NB4 (cell line): Measurements from ENCODE around the gene INVS.

Experiments
- POLR2A ChIP-seq: IDR thresholded peaks from 2 replicates; pipeline ENCODE4 v1.6.1; 2011; ENCODE audit warnings: mild to moderate bottlenecking; ENCODE audit not compliant: insufficient read length; ENCODE audit errors: extremely low read depth
- TF ChIP-seq, protein P1 (sequence below): IDR thresholded peaks from one replicate; pipeline ENCODE4 v1.5.1; 2012; ENCODE audit warnings: low read depth, low read length

DNA sequence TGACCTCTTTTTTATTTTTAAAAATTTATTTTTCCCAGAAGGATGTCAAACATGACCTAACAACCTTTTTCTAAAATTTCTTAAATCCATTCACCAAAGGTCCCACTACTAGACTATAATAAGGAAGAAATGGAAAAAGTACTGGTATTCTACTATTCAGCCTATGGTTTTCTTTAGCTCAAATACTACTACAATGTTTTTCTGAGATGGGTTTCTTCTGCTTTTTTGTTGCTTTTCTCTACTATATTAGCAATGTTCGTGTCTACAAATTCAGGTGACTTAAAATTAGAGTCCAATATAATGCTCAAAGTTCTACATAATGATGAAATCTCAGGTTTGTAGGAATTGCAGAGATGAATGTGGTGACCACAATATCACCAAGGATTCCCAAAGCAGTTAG is 8.2 kb upstream of the INVS start:
- TF ChIP-seq, protein P1, sequence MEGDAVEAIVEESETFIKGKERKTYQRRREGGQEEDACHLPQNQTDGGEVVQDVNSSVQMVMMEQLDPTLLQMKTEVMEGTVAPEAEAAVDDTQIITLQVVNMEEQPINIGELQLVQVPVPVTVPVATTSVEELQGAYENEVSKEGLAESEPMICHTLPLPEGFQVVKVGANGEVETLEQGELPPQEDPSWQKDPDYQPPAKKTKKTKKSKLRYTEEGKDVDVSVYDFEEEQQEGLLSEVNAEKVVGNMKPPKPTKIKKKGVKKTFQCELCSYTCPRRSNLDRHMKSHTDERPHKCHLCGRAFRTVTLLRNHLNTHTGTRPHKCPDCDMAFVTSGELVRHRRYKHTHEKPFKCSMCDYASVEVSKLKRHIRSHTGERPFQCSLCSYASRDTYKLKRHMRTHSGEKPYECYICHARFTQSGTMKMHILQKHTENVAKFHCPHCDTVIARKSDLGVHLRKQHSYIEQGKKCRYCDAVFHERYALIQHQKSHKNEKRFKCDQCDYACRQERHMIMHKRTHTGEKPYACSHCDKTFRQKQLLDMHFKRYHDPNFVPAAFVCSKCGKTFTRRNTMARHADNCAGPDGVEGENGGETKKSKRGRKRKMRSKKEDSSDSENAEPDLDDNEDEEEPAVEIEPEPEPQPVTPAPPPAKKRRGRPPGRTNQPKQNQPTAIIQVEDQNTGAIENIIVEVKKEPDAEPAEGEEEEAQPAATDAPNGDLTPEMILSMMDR = no peak
- no peak for TF ChIP-seq POLR2A
